ENCODE data around the gene TNFAIP2. TPM values are rescaled to one million over a fixed set of nuclear protein-coding genes. Genes with fewer than 3 reads are reported as not detected.
"Not testable (repeated sequence)": the region's sequence is repeated elsewhere in the genome, so short reads cannot be mapped to it uniquely, and the experiment has no call there.

Gene TNFAIP2
- total RNA-seq, 1 donor from 2014 or later, result 18.2 TPM

DNA sequence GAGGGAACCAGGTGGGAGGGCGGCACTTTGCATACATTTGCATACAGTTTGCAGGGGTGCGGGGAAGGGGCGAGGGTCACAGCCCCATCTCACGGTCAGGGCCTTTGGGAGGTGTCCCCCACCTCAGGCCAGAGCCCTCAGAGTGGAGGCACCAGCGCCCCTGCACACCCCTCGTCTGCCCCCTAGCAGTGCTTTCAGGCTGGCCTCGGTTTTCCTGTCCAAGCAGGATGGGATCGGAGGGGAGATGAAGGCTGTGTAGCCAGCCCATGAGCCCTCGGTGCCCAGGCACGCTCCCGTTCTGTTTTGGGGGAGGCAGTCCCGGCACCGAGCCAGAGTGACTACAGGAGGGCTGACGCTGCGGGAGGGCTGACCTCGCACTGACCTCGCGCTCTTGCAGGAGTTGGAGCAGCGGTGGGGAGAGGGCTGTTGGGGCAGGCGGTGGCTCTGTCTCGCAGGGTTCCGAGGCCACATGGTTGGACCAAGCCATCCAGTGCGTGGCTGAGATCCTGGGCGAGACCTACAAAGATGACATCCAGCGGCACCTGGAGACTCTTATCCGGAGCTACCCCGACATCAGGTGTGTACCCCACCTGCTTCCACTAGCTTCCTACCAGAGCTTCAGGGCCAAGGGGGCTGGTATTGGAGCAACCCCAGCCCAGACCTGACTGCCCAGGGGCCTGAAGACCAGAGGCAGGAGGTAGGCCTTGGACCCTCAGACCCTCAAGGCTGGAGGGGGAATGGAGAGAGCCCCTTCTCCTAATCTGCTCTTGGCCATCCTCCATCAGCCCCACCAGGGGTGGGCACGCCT, 15.1 kb upstream of the TNFAIP2 start:
- no peak for DNase-seq

DNA sequence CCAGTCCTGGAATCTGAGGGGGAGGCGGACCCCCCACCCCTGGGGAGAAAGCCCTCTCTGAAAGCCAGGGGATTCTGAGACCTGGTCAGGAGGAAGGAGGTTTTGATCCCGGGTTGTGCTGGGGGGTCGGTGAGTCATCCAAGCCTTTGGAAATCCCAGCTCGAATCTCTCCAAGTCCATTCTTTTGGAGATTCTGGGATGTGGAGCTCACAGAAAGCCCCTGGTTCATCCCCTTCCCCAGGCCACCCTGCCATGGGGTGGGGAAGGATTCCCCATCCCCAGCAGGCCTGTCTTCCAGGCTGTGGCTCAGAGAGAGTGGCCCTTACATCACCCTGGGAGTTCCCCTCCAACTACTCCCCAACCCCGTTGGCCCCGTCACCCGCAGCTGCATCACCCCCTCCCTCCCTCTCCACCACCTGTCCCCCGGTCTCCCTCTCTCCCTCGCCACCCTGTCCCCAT, 14.5 kb upstream of the TNFAIP2 start:
- no peak for DNase-seq

- no peak for DNase-seq
Measured at GRCh38 chr14:103109535-103110441, 13.5 kb upstream of the TNFAIP2 start.

- no peak for DNase-seq
Measured at GRCh38 chr14:103110681-103111231, 12.5 kb upstream of the TNFAIP2 start.

GRCh38 chr14:103111232-103111868, 11.9 kb upstream of the TNFAIP2 start:
- no peak for DNase-seq

DNA sequence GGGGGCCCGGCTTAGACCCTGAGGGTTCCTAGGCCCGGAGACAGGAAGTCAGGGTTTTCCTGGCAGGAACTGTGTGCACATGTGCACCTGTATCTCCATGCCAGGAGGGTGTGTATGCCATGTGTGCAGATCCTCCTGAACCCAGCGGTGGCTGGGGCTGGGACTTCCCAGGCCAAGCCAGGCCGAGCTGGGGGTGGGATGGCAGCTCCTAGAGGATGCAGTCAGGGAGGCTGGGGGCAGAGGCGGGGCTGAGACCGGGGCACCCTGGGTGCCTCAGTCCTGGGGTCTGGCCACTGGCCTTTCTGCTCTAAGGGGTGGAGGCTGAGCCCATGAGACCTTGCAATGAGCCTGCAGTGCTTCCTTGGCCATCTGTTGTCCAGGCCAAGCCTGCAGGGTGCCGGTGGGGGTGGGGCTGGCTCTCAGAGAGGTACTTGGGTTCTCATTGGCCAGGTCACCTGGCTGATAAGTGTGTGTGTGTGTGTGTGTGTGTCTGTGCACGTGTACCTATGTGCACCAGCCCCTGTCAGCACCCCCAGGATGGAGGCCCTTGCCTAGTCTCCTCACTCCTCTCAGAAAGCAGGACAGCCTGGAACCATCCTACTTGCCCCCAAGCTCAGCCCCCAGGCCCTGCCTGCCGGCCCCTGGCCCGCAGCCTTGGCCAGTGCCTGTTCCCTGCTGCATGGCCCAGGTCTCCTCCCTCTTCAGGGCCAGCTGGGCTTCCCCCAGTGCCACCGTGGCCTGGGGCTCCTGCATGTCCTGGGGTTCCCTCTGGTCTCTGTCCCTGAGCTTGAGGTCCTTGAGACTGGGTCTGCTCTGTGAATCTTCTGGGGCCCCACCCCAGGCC, 10.6 kb upstream of the TNFAIP2 start:
- DNase-seq, result no peak

DNA sequence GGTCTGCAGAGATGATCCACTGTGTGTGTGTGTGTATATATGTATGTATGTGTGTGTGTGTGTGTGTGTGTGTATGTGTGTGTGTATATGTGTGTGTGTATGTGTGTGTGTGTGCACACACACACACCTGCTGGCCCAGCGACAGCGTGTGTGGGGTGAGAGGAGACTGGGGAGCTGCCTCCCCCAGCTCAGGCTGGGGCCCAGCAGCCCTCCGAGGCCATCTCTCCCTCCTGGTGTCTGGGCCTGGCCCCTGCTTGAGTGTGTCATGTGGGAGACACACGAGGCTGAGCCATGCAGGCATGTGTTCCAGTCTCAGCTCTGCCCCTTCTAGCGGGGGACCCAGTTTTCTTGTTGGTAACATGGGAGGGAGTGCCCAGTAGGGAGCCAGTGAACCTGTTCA, 10.0 kb upstream of the TNFAIP2 start:
- DNase-seq, result no peak

DNA sequence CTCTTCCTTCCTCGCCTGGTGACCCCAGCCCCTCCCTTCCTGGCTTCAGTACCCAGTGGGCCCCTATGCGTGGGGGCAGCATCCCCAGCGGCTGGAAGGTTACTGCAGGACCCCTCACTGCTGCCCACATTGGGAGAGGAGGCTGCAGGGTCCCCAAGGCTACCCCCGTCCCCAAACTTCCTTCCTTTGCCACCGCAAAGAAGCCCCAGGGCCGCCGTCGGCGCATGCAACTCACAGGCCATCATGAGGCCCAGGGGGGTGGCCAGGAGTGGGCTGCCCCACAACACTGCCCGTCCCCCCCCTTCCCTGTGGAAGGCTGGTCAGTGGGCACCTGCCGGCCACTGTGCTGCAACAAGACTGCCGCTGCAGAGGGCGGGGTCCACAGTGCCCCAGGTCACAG, 9.5 kb upstream of the TNFAIP2 start:
- no peak for DNase-seq

- DNase-seq, result not testable (repeated sequence)
Measured at GRCh38 chr14:103115086-103115679, 8.1 kb upstream of the TNFAIP2 start.

DNA sequence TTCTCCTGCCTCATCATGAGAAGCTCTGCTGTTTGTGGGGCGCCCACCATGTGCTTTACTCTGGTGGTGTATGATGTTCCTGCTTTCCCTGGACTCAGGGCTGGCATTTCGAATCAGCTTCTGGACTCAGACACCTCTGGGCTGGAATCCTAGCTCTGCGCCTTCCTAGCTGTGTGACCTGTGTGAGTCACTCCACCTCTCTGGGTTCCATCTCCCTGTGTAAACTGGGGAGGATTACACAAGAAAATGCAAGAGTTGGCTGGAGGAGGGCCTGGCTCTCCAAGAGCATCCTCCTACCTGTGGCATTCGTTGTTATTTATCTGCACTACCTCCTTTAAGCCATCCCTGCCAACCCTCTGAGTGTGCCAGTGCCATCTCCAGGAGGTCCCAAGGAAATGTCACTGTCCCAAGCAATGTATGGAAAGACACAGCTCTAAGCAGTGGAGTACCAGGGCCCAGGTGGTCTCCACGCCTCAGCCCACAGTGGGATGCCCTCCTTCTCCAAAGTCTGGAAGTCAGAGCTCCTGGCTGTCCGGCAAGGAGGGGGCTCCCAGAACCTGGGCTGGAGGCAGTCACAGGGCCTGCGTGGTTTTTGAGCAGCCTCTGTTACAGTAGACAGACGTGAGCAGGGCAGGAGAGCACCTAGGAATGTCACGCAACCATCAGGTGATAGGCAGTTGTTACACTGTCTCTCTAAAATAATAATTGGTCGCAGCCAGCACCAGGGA, 7.3 kb upstream of the TNFAIP2 start:
- DNase-seq, result no peak

- no peak for DNase-seq
Measured at GRCh38 chr14:103116636-103117035, 6.6 kb upstream of the TNFAIP2 start.

DNA sequence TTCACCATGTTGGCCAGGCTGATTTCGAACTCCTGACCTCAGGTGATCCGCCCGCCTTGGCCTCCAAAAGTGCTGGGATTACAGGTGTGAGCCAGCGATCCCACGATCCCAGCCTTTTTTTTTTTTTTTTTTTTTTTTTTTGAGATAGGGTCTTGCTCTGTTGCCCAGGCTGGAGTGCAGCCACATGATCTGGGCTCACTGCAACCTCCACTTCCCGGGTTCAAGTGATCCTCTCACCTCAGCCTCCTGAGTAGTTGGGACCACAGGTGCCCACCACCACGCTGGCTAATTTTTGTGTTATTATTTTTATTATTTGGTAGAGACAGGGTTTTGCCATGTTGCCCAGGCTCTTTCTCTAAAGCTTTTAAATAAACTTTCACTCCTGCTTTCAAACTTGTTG, 5.8 kb upstream of the TNFAIP2 start:
- DNase-seq, result not testable (repeated sequence)

DNA sequence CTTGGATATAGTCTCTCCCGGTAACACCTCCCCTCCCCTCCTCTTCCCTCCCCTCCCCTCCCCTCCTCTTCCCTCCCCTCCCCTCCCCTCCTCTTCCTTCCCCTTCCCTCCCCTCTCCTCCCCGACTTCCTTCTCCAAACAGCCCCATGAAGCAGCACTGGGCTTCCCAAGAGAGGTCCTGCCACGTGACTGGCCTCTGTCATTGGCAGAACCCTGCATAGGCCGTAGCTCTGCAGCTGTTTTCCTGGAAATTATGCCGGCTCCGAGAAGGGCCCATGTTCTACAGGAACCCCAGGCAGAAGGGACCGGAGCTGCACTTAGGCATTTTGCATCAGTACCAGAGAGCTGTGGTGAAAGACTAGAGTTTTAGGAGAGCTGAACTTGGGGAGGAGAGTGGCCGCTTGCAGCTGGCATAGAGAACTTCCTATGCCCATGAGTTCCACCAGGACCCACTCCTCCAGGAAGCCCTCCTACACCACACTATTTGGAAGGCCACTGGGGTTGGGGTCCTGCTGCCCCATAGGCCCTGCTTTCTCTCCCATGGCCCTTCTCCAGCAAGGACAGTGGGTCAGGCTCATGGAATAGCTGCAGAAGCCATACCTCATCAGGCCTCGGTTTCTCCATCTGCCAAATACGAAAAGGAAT, 5.1 kb upstream of the TNFAIP2 start:
- no peak for DNase-seq

GRCh38 chr14:103118663-103119404, 4.4 kb upstream of the TNFAIP2 start:
- no peak for DNase-seq

- not testable (repeated sequence) for DNase-seq
Measured at GRCh38 chr14:103119527-103119926, 3.7 kb upstream of the TNFAIP2 start.

DNA sequence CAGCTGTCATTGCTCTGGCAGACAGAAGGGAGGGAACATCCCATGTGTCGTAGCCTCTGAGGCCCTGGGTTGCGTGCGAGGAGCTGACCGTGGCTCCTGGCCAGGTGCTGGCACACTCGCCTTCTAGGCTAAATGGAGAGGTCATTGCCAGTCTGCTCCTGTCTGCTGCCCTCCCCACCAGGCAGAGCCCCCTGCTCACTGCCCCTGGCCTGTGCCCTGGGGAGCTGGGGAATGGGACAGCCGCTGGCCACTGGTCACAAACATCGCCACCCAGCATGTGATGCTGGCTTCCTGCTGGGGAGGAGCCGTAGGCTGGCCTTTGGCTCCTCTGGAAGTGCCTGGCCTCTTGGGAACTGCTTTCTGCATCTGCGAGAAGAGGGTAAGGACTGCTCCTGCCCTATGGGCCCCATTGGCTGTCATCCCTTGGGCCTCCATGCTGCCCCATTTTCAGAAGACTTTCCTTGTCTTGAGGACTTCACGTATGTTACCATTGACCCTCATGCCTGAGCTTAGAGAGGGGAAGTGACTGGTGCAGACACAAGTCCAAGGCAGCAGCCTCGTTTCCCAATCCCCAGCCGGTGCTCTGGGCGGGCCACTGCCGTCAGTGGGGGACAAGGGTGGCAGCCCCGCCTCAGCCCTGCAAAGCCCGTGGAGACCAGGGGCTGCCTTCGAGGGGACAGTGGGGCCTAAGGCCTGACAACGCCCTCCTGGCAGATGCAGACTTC, 2.0 kb upstream of the TNFAIP2 start:
- DNase-seq, result no peak

- no peak for DNase-seq
Measured at GRCh38 chr14:103121846-103122584, 1.2 kb upstream of the TNFAIP2 start.

GRCh38 chr14:103122585-103122946, 695 bp upstream of the TNFAIP2 start:
- DNase-seq, result no peak

All from occipital lobe (tissue), 2 donors.